PC-3 (cell line): ENCODE data around the gene TMPRSS3. TPM values are rescaled to one million over a fixed set of nuclear protein-coding genes. Genes with fewer than 3 reads are reported as not detected.

ENCODE experiments used
- ATAC-seq: fragments of 200-7000 bp; cut with Tn5 transposase; 2 replicates; pipeline ENCODE4 v1.9.1; 2020; ENCODE audit warnings: mild to moderate bottlenecking, moderate library complexity
- BruUV-seq: library from RNA; stranded (reverse); fragments of 400-500 nt; replicated peaks from 2 replicates; lab custom pipeline; 2021; lab: Mats Ljungman, UMichigan
- CTCF ChIA-PET: fragments of 300-600 bp; sonication (Branson Sonifier 250); formaldehyde crosslinking; loops from one replicate; lab custom pipeline; 2022; ENCODE audit warnings: antibody characterized with exemption; lab: Charles Lee
- POLR2A ChIA-PET: fragments of 300-600 bp; sonication (Branson Sonifier 250); formaldehyde crosslinking; loops from one replicate; lab custom pipeline; 2022; ENCODE audit warnings: antibody characterized with exemption; ENCODE audit not compliant: unreplicated experiment; lab: Charles Lee
- DNase-seq: peaks from one replicate; pipeline ENCODE4 v3.0.0-alpha.2; 2015
- H2AFZ ChIP-seq: fragments of 300-600 bp; sonication (generic); 2 replicates; pipeline ENCODE4 v1.6.0; 2016; ENCODE audit warnings: antibody characterized with exemption, low read length
- H3F3A ChIP-seq: fragments of 300-600 bp; sonication (generic); one replicate; pipeline ENCODE4 v1.6.0; 2017; ENCODE audit warnings: antibody characterized with exemption, low read length, control low read depth, mild to moderate bottlenecking; ENCODE audit not compliant: unreplicated experiment
- H3K27ac ChIP-seq: fragments of 300-600 bp; sonication (generic); 2 replicates; pipeline ENCODE4 v1.5.1; 2016; ENCODE audit warnings: mild to moderate bottlenecking, low read length
- H3K27me3 ChIP-seq: fragments of 300-600 bp; sonication (generic); 2 replicates; pipeline ENCODE4 v1.6.1; 2016; ENCODE audit warnings: low read length, mixed read lengths
- H3K36me3 ChIP-seq: fragments of 300-600 bp; sonication (generic); 2 replicates; pipeline ENCODE4 v1.6.1; 2016; ENCODE audit warnings: low read depth, mixed run types, low read length, mixed read lengths
- H3K4me1 ChIP-seq: fragments of 300-600 bp; sonication (generic); 2 replicates; pipeline ENCODE4 v1.5.1; 2016; ENCODE audit warnings: low read length; ENCODE audit not compliant: insufficient read depth
- H3K4me2 ChIP-seq: fragments of 300-600 bp; sonication (generic); 2 replicates; pipeline ENCODE4 v1.6.0; 2016; ENCODE audit warnings: low read length
- H3K4me3 ChIP-seq: fragments of 300-600 bp; sonication (generic); 2 replicates; pipeline ENCODE4 v1.5.1; 2016; ENCODE audit warnings: mild to moderate bottlenecking, low read length, mixed read lengths
- H3K79me2 ChIP-seq: fragments of 300-600 bp; sonication (generic); 2 replicates; pipeline ENCODE4 v1.6.1; 2017; ENCODE audit warnings: low read length, mixed read lengths
- H3K9ac ChIP-seq: fragments of 300-600 bp; sonication (generic); 2 replicates; pipeline ENCODE4 v1.6.0; 2016; ENCODE audit warnings: mild to moderate bottlenecking, low read length
- H3K9me2 ChIP-seq: fragments of 300-600 bp; sonication (generic); replicated peaks from 2 replicates; pipeline ENCODE4 v1.6.1; 2016; ENCODE audit warnings: mixed run types, low read length, mixed read lengths
- H3K9me3 ChIP-seq: fragments of 300-600 bp; sonication (generic); 2 replicates; pipeline ENCODE4 v1.6.1; 2016; ENCODE audit warnings: low read length, mixed read lengths
- H4K20me1 ChIP-seq: fragments of 300-600 bp; sonication (generic); 2 replicates; pipeline ENCODE4 v1.6.1; 2016; ENCODE audit warnings: low read length, mixed read lengths
- EZH2 ChIP-seq: fragments of 300-600 bp; sonication (generic); IDR thresholded peaks from one replicate; pipeline ENCODE4 v1.6.1; 2017; ENCODE audit warnings: antibody characterized with exemption, mild to moderate bottlenecking, low read length; ENCODE audit not compliant: unreplicated experiment
- EZH2phosphoT487 ChIP-seq: fragments of 300-600 bp; sonication (generic); IDR thresholded peaks from 2 replicates; pipeline ENCODE4 v1.6.1; 2018; ENCODE audit warnings: mild to moderate bottlenecking, antibody characterized with exemption, low read length, borderline replicate concordance
- intact Hi-C: fragments of 100-400 bp; cut with micrococcal nuclease; formaldehyde crosslinking; loops from 2 replicates; pipeline ENCODE4 v1.9.0; 2023
- total RNA-seq: library from RNA; depleted of rRNA; stranded (reverse); fragments of >200 nt; gene quantifications from 2 replicates; pipeline ENCODE4 v1.2.3, GENCODE V29; 2014
- TF ChIP-seq, protein P1 (sequence below): fragments of 300-600 bp; sonication (generic); conservative IDR thresholded peaks from 2 replicates; pipeline ENCODE4 v1.5.1; 2017; ENCODE audit warnings: antibody characterized with exemption, low read depth, mild to moderate bottlenecking, low read length

Gene TMPRSS3
- total RNA-seq, 1 experiment from 2014 or later = not detected

DNA sequence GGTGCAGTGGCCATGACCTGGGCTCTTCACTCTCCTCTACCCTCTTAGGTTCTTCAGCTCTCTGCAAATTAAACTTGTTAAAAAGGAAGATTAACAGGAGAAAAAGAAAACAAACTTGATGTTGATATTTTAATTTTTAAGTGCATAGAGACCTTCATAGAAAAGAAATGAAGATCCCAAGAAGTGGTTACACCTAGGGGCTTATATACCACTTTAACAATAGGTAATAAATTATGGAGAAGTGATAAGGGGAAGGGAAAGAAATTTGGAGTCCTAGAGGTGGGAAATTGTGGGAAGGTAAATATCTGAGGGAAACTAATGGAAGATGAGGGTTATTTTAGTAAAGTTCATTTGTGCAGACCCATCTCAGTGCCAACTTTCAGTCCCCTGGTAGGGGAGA is 64.2 kb downstream of the TMPRSS3 start:
- Histone ChIP-seq H4K20me1 (no peaks in the 10 kb centered on the region), H3K27me3 (peaks cover 5% of the 10 kb centered on the region; the same call in 1 of the 2 replicates), H3K36me3 (no peaks in the 10 kb centered on the region), H3K9me3 (no peaks in the 10 kb centered on the region), H3K4me3 (no peak overlapping the region), H3F3A (no peaks in the 10 kb centered on the region), H3K4me2 (no peak overlapping the region), H3K9me2 (no peaks in the 10 kb centered on the region), H3K9ac (no peak overlapping the region), H3K27ac (no peak overlapping the region), H3K4me1 (no peaks in the 10 kb centered on the region), H2AFZ (no peak overlapping the region), H3K79me2 (no peaks in the 10 kb centered on the region)
- ChIA-PET CTCF (no interaction called here), POLR2A (no interaction called here)
- intact Hi-C loops = no loop called here
- DNase-seq (no peak), ATAC-seq (no peak)
- no TSS peak for BruUV-seq
- TF ChIP-seq EZH2phosphoT487 = no peak
- TF ChIP-seq, protein P1, sequence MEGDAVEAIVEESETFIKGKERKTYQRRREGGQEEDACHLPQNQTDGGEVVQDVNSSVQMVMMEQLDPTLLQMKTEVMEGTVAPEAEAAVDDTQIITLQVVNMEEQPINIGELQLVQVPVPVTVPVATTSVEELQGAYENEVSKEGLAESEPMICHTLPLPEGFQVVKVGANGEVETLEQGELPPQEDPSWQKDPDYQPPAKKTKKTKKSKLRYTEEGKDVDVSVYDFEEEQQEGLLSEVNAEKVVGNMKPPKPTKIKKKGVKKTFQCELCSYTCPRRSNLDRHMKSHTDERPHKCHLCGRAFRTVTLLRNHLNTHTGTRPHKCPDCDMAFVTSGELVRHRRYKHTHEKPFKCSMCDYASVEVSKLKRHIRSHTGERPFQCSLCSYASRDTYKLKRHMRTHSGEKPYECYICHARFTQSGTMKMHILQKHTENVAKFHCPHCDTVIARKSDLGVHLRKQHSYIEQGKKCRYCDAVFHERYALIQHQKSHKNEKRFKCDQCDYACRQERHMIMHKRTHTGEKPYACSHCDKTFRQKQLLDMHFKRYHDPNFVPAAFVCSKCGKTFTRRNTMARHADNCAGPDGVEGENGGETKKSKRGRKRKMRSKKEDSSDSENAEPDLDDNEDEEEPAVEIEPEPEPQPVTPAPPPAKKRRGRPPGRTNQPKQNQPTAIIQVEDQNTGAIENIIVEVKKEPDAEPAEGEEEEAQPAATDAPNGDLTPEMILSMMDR = no peak

DNA sequence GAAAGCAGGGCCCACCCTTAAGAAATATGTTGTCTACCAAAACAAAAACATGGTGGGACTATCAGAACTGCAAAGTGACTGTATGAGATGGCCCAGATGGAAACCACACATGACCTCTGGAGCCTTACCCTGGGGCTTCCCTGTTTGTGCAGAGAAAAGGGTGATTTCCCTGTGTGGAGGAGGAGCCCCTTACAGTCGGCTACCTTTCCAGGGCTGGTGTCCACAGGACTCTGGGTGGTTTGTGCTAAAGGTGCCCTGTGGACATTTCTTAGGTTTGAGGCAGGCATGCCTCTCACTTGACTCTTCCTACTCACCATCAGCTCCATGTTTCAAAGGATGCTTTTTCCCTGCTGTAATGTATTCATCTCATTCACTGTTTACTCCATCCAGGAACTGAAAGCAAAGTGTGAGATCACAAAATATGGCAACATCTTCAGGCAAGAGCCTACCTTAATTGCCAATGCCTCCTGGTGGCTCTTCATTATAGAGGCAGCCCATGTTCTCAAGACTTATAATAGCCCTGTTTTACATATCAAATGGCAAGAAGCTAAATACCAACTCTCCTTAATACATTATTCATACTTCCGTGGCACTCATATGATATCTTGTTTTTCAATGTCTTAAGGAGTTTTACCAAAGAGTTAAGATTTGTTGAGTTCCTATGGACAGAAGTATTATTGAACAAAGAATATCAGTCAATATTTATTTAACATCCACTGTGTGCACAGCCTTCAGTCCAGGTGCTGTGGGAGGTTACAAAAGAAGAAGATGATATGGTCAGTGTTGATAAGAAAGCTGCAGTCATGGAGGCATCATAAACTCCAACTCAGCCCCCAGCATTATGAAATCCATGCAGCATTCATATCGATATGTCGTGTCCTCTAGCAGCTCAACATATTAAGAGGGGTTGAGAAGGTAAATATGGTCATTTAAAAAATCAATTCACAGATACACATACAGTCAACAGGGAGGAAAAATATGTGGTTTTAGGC is 65.2 kb downstream of the TMPRSS3 start:
- Histone ChIP-seq H3K4me1 (no peaks in the 10 kb centered on the region), H3K4me2 (no peak overlapping the region), H3K9ac (no peak overlapping the region), H3K9me3 (no peaks in the 10 kb centered on the region), H3K79me2 (no peaks in the 10 kb centered on the region), H3K27ac (no peak overlapping the region), H4K20me1 (no peaks in the 10 kb centered on the region), H3K9me2 (no peaks in the 10 kb centered on the region), H3K27me3 (peaks cover 9% of the 10 kb centered on the region), H3F3A (no peaks in the 10 kb centered on the region), H2AFZ (no peak overlapping the region), H3K4me3 (no peak overlapping the region), H3K36me3 (no peaks in the 10 kb centered on the region)
- CTCF ChIA-PET = no interaction called here
- ATAC-seq (no peak), DNase-seq (no peak)
- TF ChIP-seq EZH2 = no peak
- TF ChIP-seq EZH2phosphoT487 = no peak
- TF ChIP-seq, protein P1 = no peak
- POLR2A ChIA-PET = no interaction called here
- BruUV-seq = no TSS peak
- intact Hi-C loops = no loop called here

DNA sequence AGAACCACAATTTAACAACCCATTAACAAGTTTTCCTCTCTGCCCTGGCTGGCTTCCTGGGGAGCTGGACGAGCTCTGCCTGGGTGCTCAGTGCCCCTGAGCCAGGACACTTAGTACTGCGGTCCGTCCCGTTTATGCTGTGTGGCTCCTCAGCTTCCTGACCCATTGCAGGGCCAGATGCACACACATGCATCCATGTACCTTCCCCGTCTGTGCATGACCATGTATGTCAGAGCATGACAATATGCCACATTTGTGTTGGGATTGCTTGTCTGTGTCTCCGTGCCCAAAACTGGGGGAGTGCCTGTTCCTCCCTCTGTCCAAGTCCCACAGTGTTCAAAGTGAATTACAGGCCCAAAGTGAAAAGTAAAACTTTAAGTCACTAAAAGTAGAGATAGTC is 71.0 kb downstream of the TMPRSS3 start:
- ChIA-PET CTCF (no interaction called here), POLR2A (interaction anchor here (0.5 kb wide), 1 partner anchor 38 kb away, joined by 7 read pairs; no protein-coding TSS in a partner anchor)
- Histone ChIP-seq H3F3A (no peaks in the 10 kb centered on the region), H3K4me3 (no peak overlapping the region), H3K4me1 (no peaks in the 10 kb centered on the region), H3K27ac (no peak overlapping the region), H2AFZ (no peak overlapping the region), H3K79me2 (no peaks in the 10 kb centered on the region), H3K9me3 (no peaks in the 10 kb centered on the region), H3K36me3 (no peaks in the 10 kb centered on the region), H4K20me1 (no peaks in the 10 kb centered on the region), H3K9ac (no peak overlapping the region), H3K9me2 (no peaks in the 10 kb centered on the region), H3K27me3 (peaks cover 27% of the 10 kb centered on the region), H3K4me2 (no peak overlapping the region)
- intact Hi-C loops = no loop called here
- DNase-seq (no peak), ATAC-seq (no peak)
- no peak for TF ChIP-seq EZH2
- TF ChIP-seq, protein P1 = no peak
- no TSS peak for BruUV-seq
